Parathyroid adenoma (tissue), 2 donors: ENCODE results near the gene APAF1.

Source experiments
- H2AFZ ChIP-seq: fragments of 300-600 bp; sonication (generic); one replicate; pipeline ENCODE4 v1.7.0; 2017; ENCODE audit warnings: antibody characterized with exemption, mild to moderate bottlenecking
- H3K27ac ChIP-seq: fragments of 300-600 bp; sonication (generic); one replicate; pipeline ENCODE4 v1.7.0; 2017
- H3K27me3 ChIP-seq: fragments of 300-600 bp; sonication (generic); one replicate; pipeline ENCODE4 v1.7.0; 2017; ENCODE audit warnings: low read length; ENCODE audit not compliant: control insufficient read depth, insufficient read depth
- H3K36me3 ChIP-seq: fragments of 300-600 bp; sonication (generic); one replicate; pipeline ENCODE4 v1.7.0; 2017; ENCODE audit warnings: low read length; ENCODE audit not compliant: control insufficient read depth, insufficient read depth
- H3K4me1 ChIP-seq: fragments of 300-600 bp; sonication (generic); one replicate; pipeline ENCODE4 v1.7.0; 2017; ENCODE audit warnings: control low read depth
- H3K4me2 ChIP-seq: fragments of 300-600 bp; sonication (generic); one replicate; pipeline ENCODE4 v1.7.0; 2017; ENCODE audit warnings: low read length
- H3K4me3 ChIP-seq: fragments of 300-600 bp; sonication (generic); one replicate; pipeline ENCODE4 v1.7.0; 2017; ENCODE audit warnings: low read depth, low read length
- H3K79me2 ChIP-seq: fragments of 300-600 bp; sonication (generic); one replicate; pipeline ENCODE4 v1.7.0; 2017; ENCODE audit warnings: control low read depth
- H3K9ac ChIP-seq: fragments of 300-600 bp; sonication (generic); one replicate; pipeline ENCODE4 v1.7.0; 2017; ENCODE audit warnings: mild to moderate bottlenecking
- H3K9me3 ChIP-seq: fragments of 300-600 bp; sonication (generic); one replicate; pipeline ENCODE4 v1.7.0; 2017; ENCODE audit warnings: low read length; ENCODE audit not compliant: control insufficient read depth
- CTCF ChIP-seq: fragments of 300-600 bp; sonication (generic); IDR thresholded peaks from one replicate; pipeline ENCODE4 v1.7.0; 2017; ENCODE audit warnings: antibody characterized with exemption, mild to moderate bottlenecking
- donor health status: primary hyperparathyroidism.

APAF1 gene

GRCh38 chr12:98770230-98770629, 125.1 kb downstream of the APAF1 start:
- H3K27ac ChIP-seq, result no peak overlapping the region
- H3K4me1 ChIP-seq, result no peaks in the 10 kb centered on the region
- H3K9me3 ChIP-seq, result no peaks in the 10 kb centered on the region
- H3K27me3 ChIP-seq, result no peaks in the 10 kb centered on the region
- no peaks in the 10 kb centered on the region for H3K36me3 ChIP-seq
- no peak overlapping the region for H3K9ac ChIP-seq
- H3K79me2 ChIP-seq, result no peaks in the 10 kb centered on the region
- no peak overlapping the region for H3K4me2 ChIP-seq
- no peak overlapping the region for H3K4me3 ChIP-seq
- H2AFZ ChIP-seq, result no peak overlapping the region
- TF ChIP-seq CTCF, result no peak

DNA sequence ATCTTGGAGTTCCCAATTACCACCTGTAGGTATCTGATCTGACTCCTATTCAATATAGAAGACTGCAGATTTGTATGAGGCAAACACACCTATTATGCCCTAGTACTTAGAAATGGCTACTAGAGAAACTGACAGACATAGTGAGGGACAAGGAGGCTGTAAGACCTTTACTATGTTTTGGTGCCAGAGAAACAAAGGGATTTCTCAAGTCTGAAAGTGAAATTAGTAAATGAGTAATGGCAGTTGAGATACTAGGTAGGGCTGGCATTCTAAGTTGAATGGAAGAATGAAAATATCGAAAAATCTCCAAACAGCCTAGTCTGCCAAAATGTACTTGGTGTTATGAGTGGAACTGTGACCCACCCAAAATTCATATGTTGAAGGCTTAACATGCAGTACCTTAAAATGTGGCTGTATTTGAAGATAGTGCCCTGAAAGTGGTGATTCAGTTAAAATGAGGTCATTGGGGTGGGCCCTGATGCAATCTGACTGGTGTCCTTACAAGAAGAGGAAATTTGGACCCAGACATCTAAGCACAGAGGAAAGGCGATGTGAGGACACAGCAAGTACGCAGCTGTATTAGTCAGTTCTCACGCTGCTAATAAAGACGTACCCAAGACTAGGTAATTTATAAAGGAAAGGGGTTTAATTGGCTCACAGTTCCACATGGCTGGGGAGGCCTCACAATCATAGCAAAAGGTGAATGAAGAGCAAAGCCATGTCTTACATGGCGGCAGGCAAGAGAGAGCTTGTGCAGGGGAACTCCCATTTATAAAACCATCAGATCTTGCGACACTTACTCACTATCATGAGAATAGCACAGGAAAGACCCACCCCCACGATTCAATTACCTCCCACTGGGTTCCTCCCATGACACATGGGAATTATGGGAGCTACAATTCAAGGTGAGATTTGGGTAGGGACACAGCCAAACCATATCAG, 127.0 kb downstream of the APAF1 start:
- Histone ChIP-seq H3K79me2 (no peaks in the 10 kb centered on the region), H3K4me1 (no peaks in the 10 kb centered on the region), H2AFZ (no peak overlapping the region), H3K9me3 (no peaks in the 10 kb centered on the region), H3K9ac (no peak overlapping the region), H3K4me3 (no peak overlapping the region), H3K27me3 (no peaks in the 10 kb centered on the region), H3K27ac (no peak overlapping the region), H3K4me2 (no peak overlapping the region), H3K36me3 (no peaks in the 10 kb centered on the region)
- no peak for TF ChIP-seq CTCF

DNA sequence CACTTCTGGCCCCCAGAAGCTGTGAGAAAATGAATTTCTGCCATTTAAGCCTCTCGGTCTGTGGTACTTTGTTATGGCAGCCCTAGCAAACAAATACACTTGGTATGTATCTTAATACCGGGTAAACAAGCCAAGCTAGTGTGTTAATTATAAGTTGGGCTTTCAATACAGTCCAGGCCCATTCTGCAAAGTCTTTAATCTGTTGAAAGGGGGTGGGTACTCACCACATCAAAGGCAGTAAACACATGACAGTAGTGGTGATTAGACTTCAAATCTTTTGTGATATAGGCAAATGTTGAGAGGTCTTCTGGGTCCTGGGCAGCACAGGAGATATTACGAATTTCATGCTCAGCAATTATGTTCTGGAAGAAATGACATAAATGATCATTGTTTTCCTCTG, 127.7 kb downstream of the APAF1 start:
- H3K9me3 ChIP-seq, result no peaks in the 10 kb centered on the region
- H3K79me2 ChIP-seq, result no peaks in the 10 kb centered on the region

GRCh38 chr12:98780261-98780660, 135.2 kb downstream of the APAF1 start:
- Histone ChIP-seq H3K4me2 (no peak overlapping the region), H3K27ac (no peak overlapping the region), H3K4me1 (no peaks in the 10 kb centered on the region), H3K36me3 (no peaks in the 10 kb centered on the region), H3K9ac (no peak overlapping the region), H3K4me3 (no peak overlapping the region), H3K79me2 (no peaks in the 10 kb centered on the region), H3K27me3 (no peaks in the 10 kb centered on the region), H2AFZ (no peak overlapping the region), H3K9me3 (no peaks in the 10 kb centered on the region)
- no peak for TF ChIP-seq CTCF

More for the DNA sequence above, 127.7 kb downstream of the APAF1 start:
- no peak overlapping the region for H3K4me3 ChIP-seq
- no peaks in the 10 kb centered on the region for H3K36me3 ChIP-seq
- no peak for TF ChIP-seq CTCF
- H2AFZ ChIP-seq, result no peak overlapping the region
- H3K4me1 ChIP-seq, result no peaks in the 10 kb centered on the region
- H3K27ac ChIP-seq, result no peak overlapping the region
- H3K9ac ChIP-seq, result no peak overlapping the region
- no peak overlapping the region for H3K4me2 ChIP-seq
- H3K27me3 ChIP-seq, result no peaks in the 10 kb centered on the region

- Histone ChIP-seq H3K4me2 (no peak overlapping the region), H3K36me3 (no peaks in the 10 kb centered on the region), H2AFZ (no peak overlapping the region), H3K9ac (no peak overlapping the region), H3K9me3 (no peaks in the 10 kb centered on the region), H3K4me1 (no peaks in the 10 kb centered on the region), H3K4me3 (no peak overlapping the region), H3K27me3 (no peaks in the 10 kb centered on the region), H3K27ac (no peak overlapping the region), H3K79me2 (no peaks in the 10 kb centered on the region)
- no peak for TF ChIP-seq CTCF
Measured at GRCh38 chr12:98783420-98783819, 138.3 kb downstream of the APAF1 start.
